ENCODE results near the gene ZNF487. TPM values are rescaled to one million over a fixed set of nuclear protein-coding genes. Genes with fewer than 3 reads are reported as not detected.
A peak's percentile ranks its signal among the peaks of the same experiment; 100 is the strongest.

The ZNF487 gene
- total and polyA plus RNA-seq, 2 of the 13 experiments (the other 11 are each of a cell fraction or from before 2014, with no cell fraction given): 7.4 to 8.8 TPM

- intact Hi-C loops (cut with micrococcal nuclease; ENCODE audit: unreplicated experiment) (no loop called here), in situ Hi-C loops (cut with HindIII; ENCODE audit: extremely low pct_ligation_motif_present, low pct_unique_long_range_greater_than_20kb) (no loop called here)
- Histone ChIP-seq H3K9ac (ENCODE audit: insufficient read depth, low read depth, low read length) (0 out of 2 replicates have a peak overlapping the region, but pooled peaks have one; percentile 26), H2AFZ (ENCODE audit: low read length) (no peak overlapping the region), H3K27ac (ENCODE audit: extremely low read length, insufficient read depth, low read length) (peak overlapping the region; percentile 46), H3K9me3 (ENCODE audit: low read length) (no peaks in the 10 kb centered on the region), H3K79me2 (ENCODE audit: insufficient read depth, low read length) (peaks cover 88% of the 10 kb centered on the region), H3K36me3 (replicated peaks in 1 of 2; ENCODE audit: control insufficient read depth in 1 of 2, insufficient read depth in 2 of 2, low read length in 2 of 2) (peaks cover 33 to 83% of the 10 kb centered on the region in 2 experiments), H3K27me3 (ENCODE audit: control insufficient read depth in 1 of 2, insufficient read depth in 2 of 2, low read length in 2 of 2) (no peaks in the 10 kb centered on the region; a peak in 1 of 5 replicates), H4K20me1 (ENCODE audit: insufficient read depth, low read length) (peaks cover 92% of the 10 kb centered on the region), H3K4me2 (ENCODE audit: low read depth, low read length) (0 out of 2 replicates have a peak overlapping the region, but pooled peaks have one; percentile 20), H3K4me3 (replicated peaks in 1 of 3; ENCODE audit: insufficient read depth in 1 of 3, low read depth in 2 of 3, low read length in 3 of 3) (no peak overlapping the region), H3K4me1 (ENCODE audit: insufficient read depth, low read length) (peaks cover 66% of the 10 kb centered on the region)
- no peak for ATAC-seq
- CTCF ChIA-PET (ENCODE audit: low intra/inter-chr PET ratio, low total read pairs): no interaction called here
- FAIRE-seq: no peak
- no TSS peak for BruUV-seq (replicated peaks)
- DNase-seq (ENCODE audit: low spot score): no peak
- TF ChIP-seq SOX6 (IDR thresholded peaks at IDR 0.05) (no peak), SOX6 (CRISPR knock-in tag; IDR thresholded peaks at IDR 0.05) (no peak), PAXIP1 (CRISPR knock-in tag; conservative IDR thresholded peaks at IDR 0.05) (no peak), NFYC (CRISPR knock-in tag; IDR thresholded peaks at IDR 0.05) (no peak), ZBTB38 (CRISPR knock-in tag; IDR thresholded peaks at IDR 0.05) (0 out of 2 replicates have a peak, but pooled peaks have one; percentile 23), KAT2B (IDR thresholded peaks at IDR 0.05; ENCODE audit: borderline replicate concordance, low read depth, low read length) (no peak), TGIF2 (CRISPR knock-in tag; IDR thresholded peaks at IDR 0.05) (no peak), HNF4A (CRISPR knock-in tag; IDR thresholded peaks at IDR 0.05) (peak; percentile 33; the same call in 1 of the 2 replicates), ZNF292 (CRISPR knock-in tag; IDR thresholded peaks at IDR 0.05; ENCODE audit: borderline replicate concordance, low read depth) (no peak), ZNF660 (CRISPR knock-in tag; IDR thresholded peaks at IDR 0.05; ENCODE audit: borderline replicate concordance, low read depth) (no peak), ZMAT5 (CRISPR knock-in tag; IDR thresholded peaks at IDR 0.05; ENCODE audit: borderline replicate concordance, low read depth) (no peak), RBM22 (optimal IDR thresholded peaks at IDR 0.05; ENCODE audit: low read length) (peak; percentile 42), MIER3 (CRISPR knock-in tag; IDR thresholded peaks at IDR 0.05; ENCODE audit: borderline replicate concordance) (no peak), NFYB (CRISPR knock-in tag; IDR thresholded peaks at IDR 0.05) (no peak), ZKSCAN1 (IDR thresholded peaks at IDR 0.05; ENCODE audit: low read length) (peak; percentile 77), DNMT1 (CRISPR knock-in tag; IDR thresholded peaks at IDR 0.05) (no peak), SP5 (CRISPR knock-in tag; IDR thresholded peaks at IDR 0.05; ENCODE audit: borderline replicate concordance, low read depth) (no peak), ZNF614 (CRISPR knock-in tag; IDR thresholded peaks at IDR 0.05; ENCODE audit: borderline replicate concordance) (no peak)
- WGBS (ENCODE audit: low lambda C conversion rate): 81% methylated on average over 6 of the region's 6 CpGs
- POLR2A ChIA-PET: no interaction called here
Measured at GRCh38 chr10:43391496-43391895, 45.4 kb upstream of the ZNF487 start.

All from HepG2 (cell line).